ENCODE measurements around the gene CDKN2B-AS1. TPM values are rescaled to one million over a fixed set of nuclear protein-coding genes. Genes with fewer than 3 reads are reported as not detected.

Gene CDKN2B-AS1
- total RNA-seq, 1 donor from 2014 or later, result 1.4 TPM

GRCh38 chr9:22107202-22108045, 112.8 kb downstream of the CDKN2B-AS1 start:
- intact Hi-C loops (cut with DNase I), result loop anchor here (1.0 kb wide), 1 partner anchor 23 kb away; no protein-coding TSS in a partner anchor
- no peak for DNase-seq (ENCODE audit: low spot score)
- ATAC-seq, result no peak

GRCh38 chr9:22108581-22109370, 114.2 kb downstream of the CDKN2B-AS1 start:
- peak; percentile 30 for ATAC-seq
- intact Hi-C loops (cut with DNase I), result no loop called here
- no peak for DNase-seq (ENCODE audit: low spot score)

- intact Hi-C loops (cut with DNase I), result no loop called here
- DNase-seq (ENCODE audit: low spot score) (no peak), ATAC-seq (no peak)
These were observed 116.8 kb downstream of the CDKN2B-AS1 start for GRCh38 chr9:22111176-22111953.

GRCh38 chr9:22111954-22112247, 117.3 kb downstream of the CDKN2B-AS1 start:
- intact Hi-C loops (cut with DNase I), result no loop called here
- no peak for DNase-seq (ENCODE audit: low spot score)
- no peak for ATAC-seq

GRCh38 chr9:22112870-22113821, 118.6 kb downstream of the CDKN2B-AS1 start:
- no peak for DNase-seq (ENCODE audit: low spot score)
- intact Hi-C loops (cut with DNase I), result no loop called here
- no peak for ATAC-seq

- intact Hi-C loops (cut with DNase I), result no loop called here
- ATAC-seq (no peak), DNase-seq (ENCODE audit: low spot score) (no peak)
These were observed 120.4 kb downstream of the CDKN2B-AS1 start for GRCh38 chr9:22114956-22115355.

GRCh38 chr9:22116758-22117157, 122.2 kb downstream of the CDKN2B-AS1 start:
- no peak for DNase-seq (ENCODE audit: low spot score)
- intact Hi-C loops (cut with DNase I), result no loop called here
- ATAC-seq, result no peak

- no peak for DNase-seq (ENCODE audit: low spot score)
- intact Hi-C loops (cut with DNase I), result no loop called here
- peak; percentile 60 for ATAC-seq
These were observed 123.2 kb downstream of the CDKN2B-AS1 start for GRCh38 chr9:22117511-22118384.

GRCh38 chr9:22118810-22119521, 124.4 kb downstream of the CDKN2B-AS1 start:
- intact Hi-C loops (cut with DNase I), result no loop called here
- DNase-seq (ENCODE audit: low spot score), result no peak
- no peak for ATAC-seq

GRCh38 chr9:22119522-22120158, 125.0 kb downstream of the CDKN2B-AS1 start:
- DNase-seq (ENCODE audit: low spot score) (no peak), ATAC-seq (peak; percentile 59)
- intact Hi-C loops (cut with DNase I), result no loop called here

GRCh38 chr9:22120159-22120549, 125.6 kb downstream of the CDKN2B-AS1 start:
- ATAC-seq (no peak), DNase-seq (ENCODE audit: low spot score) (no peak)
- intact Hi-C loops (cut with DNase I), result no loop called here

- DNase-seq (ENCODE audit: low spot score) (no peak), ATAC-seq (no peak)
- intact Hi-C loops (cut with DNase I), result no loop called here
These were observed 126.0 kb downstream of the CDKN2B-AS1 start for GRCh38 chr9:22120595-22120994.

GRCh38 chr9:22124263-22125011, 129.8 kb downstream of the CDKN2B-AS1 start:
- intact Hi-C loops (cut with DNase I), result no loop called here
- DNase-seq (ENCODE audit: low spot score), result no peak
- ATAC-seq, result no peak

- ATAC-seq, result no peak
- DNase-seq (ENCODE audit: low spot score), result no peak
- intact Hi-C loops (cut with DNase I), result no loop called here
These were observed 134.5 kb downstream of the CDKN2B-AS1 start for GRCh38 chr9:22129133-22129532.

GRCh38 chr9:22129633-22130032, 135.0 kb downstream of the CDKN2B-AS1 start:
- ATAC-seq (no peak), DNase-seq (ENCODE audit: low spot score) (no peak)
- intact Hi-C loops (cut with DNase I), result loop anchor here (1.0 kb wide), 1 partner anchor 22 kb away; no protein-coding TSS in a partner anchor

GRCh38 chr9:22131817-22132216, 137.2 kb downstream of the CDKN2B-AS1 start:
- ATAC-seq, result no peak
- no peak for DNase-seq (ENCODE audit: low spot score)
- intact Hi-C loops (cut with DNase I), result no loop called here

Data from sciatic nerve (tissue), 2 donors.